Motor neuron (in vitro differentiated cells): ENCODE data around the gene PDE4D. TPM values are rescaled to one million over a fixed set of nuclear protein-coding genes. Genes with fewer than 3 reads are reported as not detected.

Experiments
- ATAC-seq, 8 experiments: fragments of 200-7000 bp; cut with Tn5 transposase; replicated peaks in 6 of 8; 2 replicates each; pipeline ENCODE4 v1.8.0; 2021; ENCODE audit warnings: mild to moderate bottlenecking in 8 of 8, moderate library complexity in 8 of 8
- H3K27ac ChIP-seq, 2 donors: fragments of 250-450 bp; sonication (Bioruptor Pico); 2 replicates each; pipeline ENCODE4 v1.9.0; 2021; ENCODE audit warnings: antibody characterized with exemption in 2 of 2, mild to moderate bottlenecking in 2 of 2, moderate library complexity in 1 of 2
- H3K4me1 ChIP-seq, 2 donors: fragments of 250-450 bp; sonication (Bioruptor Pico); replicated peaks in 1 of 2; 2 replicates each; pipeline ENCODE4 v1.6.1; 2021; ENCODE audit warnings: antibody characterized with exemption in 2 of 2, mild to moderate bottlenecking in 2 of 2, moderate library complexity in 1 of 2
- H3K4me3 ChIP-seq, 5 donors: fragments of 250-450 bp; sonication (Bioruptor Pico); 2 replicates each; pipeline ENCODE4 v1.9.0; 2021; ENCODE audit warnings: antibody characterized with exemption in 5 of 5, mild to moderate bottlenecking in 5 of 5, moderate library complexity in 4 of 5
- WGBS, 10 experiments: fragments of 450-650 bp; shearing (Covaris generic); methylation state at CpG; one replicate each; pipeline ENCODE4 v1.0.0; 2022; 5-methylcytosine and 5-hydroxymethylcytosine counted together
- in situ Hi-C, 9 experiments: fragments of 400-800 bp; cut with MboI; loops; one replicate each; pipeline ENCODE4 v1.15.0; 2021; ENCODE audit warnings: low sequenced_read_pairs in 9 of 9, low pct_unique_long_range_greater_than_20kb in 2 of 9; ENCODE audit not compliant: unreplicated experiment in 9 of 9
- total RNA-seq, 8 experiments: library from RNA; unstranded; fragments of 300-600 nt; gene quantifications; 2 replicates each; pipeline versions ENCODE4 v1.2.3 to v1.2.4, GENCODE V29; 2022

PDE4D gene
- total RNA-seq, 8 experiments from 2014 or later, result 10.1 to 57.2 (median 23.7) TPM

DNA sequence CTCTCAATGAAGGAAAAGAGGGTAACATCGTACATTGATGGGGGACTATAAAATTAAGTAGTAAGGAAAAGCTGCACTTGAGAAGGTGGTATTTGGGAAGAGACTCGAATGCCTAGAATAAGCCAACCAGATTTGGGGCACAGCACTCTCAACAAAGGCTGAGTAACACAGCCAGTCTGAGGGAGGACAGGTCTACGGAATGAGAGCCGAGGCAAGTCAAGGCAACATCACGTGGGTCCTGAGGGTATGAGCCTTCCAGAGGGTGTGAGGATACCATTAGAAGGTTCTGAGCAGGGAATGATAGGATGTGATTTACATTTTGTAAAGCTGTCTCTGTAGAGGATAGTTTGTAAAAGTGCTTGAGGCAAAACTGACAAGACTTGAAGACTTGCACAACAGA lies 876.6 kb downstream of the PDE4D start:
- WGBS, 10 experiments, result 65 to 100% (median 91%) methylated on average over 1 to 5 of the region's 5 CpGs
- Histone ChIP-seq H3K27ac (no peak overlapping the region), H3K4me3 (no peak overlapping the region), H3K4me1 (no peaks in the 10 kb centered on the region)
- in situ Hi-C loops, result loop anchor here in 2 of 9 experiments (25.0 kb wide), 2 partner anchors 105 to 130 kb away; no protein-coding TSS in a partner anchor
- ATAC-seq, result peak in 1 of 8 experiments; percentile 21

GRCh38 chr5:59008816-59009473 lies 884.6 kb downstream of the PDE4D start:
- Histone ChIP-seq H3K4me3 (no peak overlapping the region), H3K27ac (no peak overlapping the region), H3K4me1 (no peaks in the 10 kb centered on the region)
- in situ Hi-C loops, result loop anchor here in 4 of 9 experiments (10.0 to 25.0 kb wide), 4 partner anchors 97 to 124 kb away; no protein-coding TSS in a partner anchor
- no peak for ATAC-seq

DNA sequence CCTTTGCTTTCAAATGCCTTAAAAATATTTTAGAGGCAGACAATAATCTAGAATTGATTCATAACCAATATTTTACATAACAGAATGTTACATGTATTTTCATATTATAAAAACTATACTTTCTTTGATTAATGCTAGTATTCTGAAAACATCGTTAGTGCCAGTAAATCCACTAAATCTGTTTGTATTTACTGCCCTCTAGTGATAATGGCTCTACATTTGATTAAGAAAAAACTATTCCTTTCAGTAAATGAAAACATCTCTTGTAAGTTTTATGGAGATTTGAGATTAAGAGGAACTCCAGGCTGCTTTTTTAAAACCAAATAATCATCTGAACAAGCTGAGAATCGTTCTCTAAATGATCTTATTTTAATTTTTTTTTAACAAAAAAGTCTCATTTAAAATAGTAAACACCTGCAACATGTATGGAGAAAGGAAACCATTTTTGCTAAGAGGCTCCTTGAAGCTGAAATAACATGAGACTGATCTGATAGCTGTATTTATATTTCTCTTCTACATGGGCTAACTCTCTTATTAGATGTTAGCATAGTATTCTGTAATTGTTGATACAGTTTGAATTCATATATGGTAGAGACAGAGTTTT lies 886.0 kb downstream of the PDE4D start:
- Histone ChIP-seq H3K4me1 (peaks cover 0 to 8% of the 10 kb centered on the region in 2 donors), H3K4me3 (no peak overlapping the region), H3K27ac (no peak overlapping the region)
- in situ Hi-C loops, result loop anchor here in 4 of 9 experiments (10.0 to 25.0 kb wide), 4 partner anchors 95 to 123 kb away; no protein-coding TSS in a partner anchor
- 0 to 9% (median 0%) methylated on average over 1 to 2 of the region's 2 CpGs for WGBS, 10 experiments
- peak in 1 of 8 experiments; percentile 41 for ATAC-seq

GRCh38 chr5:59005934-59006701 lies 887.4 kb downstream of the PDE4D start:
- Histone ChIP-seq H3K4me3 (no peak overlapping the region), H3K27ac (no peak overlapping the region), H3K4me1 (peaks cover 0 to 8% of the 10 kb centered on the region in 2 donors)
- peak in 1 of 8 experiments; percentile 14 for ATAC-seq
- 91 to 100% (median 98%) methylated on average over 1 to 7 of the region's 7 CpGs; no CpG with 5 or more reads in 2 of the 10 experiments for WGBS, 10 experiments
- in situ Hi-C loops, result loop anchor here in 4 of 9 experiments (10.0 to 25.0 kb wide), 4 partner anchors 94 to 121 kb away; no protein-coding TSS in a partner anchor

DNA sequence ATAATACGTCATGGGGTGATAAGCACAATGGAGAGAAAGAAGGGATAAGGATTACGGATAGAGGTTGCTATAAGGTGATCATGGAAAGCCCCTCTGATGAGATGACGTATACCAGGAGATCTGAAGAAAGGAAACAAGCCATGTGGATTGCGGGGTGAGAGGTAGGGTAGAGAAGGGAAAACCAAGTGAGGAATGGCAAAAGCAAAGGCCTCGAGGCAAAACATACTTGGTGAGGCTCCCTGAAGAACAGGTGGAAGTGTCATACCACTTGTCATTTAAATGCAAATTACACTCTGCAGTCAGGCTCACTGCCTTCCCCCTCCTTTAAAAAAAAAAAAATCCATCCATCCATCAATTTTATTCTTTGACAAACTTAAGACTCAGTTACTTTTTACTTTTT lies 889.9 kb downstream of the PDE4D start:
- H3K4me1 ChIP-seq, result peaks cover 0 to 11% of the 10 kb centered on the region in 2 donors
- no peak overlapping the region for H3K27ac ChIP-seq
- H3K4me3 ChIP-seq, result no peak overlapping the region
- in situ Hi-C loops, result loop anchor here in 4 of 9 experiments (10.0 to 25.0 kb wide), 4 partner anchors 91 to 119 kb away; no protein-coding TSS in a partner anchor
- ATAC-seq, result no peak
- 55 to 84% (median 75%) methylated on average over 2 to 5 of the region's 5 CpGs; no CpG with 5 or more reads in 2 of the 10 experiments for WGBS, 10 experiments

- Histone ChIP-seq H3K4me3 (no peak overlapping the region), H3K27ac (no peak overlapping the region), H3K4me1 (peaks cover 0 to 11% of the 10 kb centered on the region in 2 donors)
- WGBS, 10 experiments, result 48 to 92% (median 74%) methylated on average over 1 to 4 of the region's 4 CpGs; no CpG with 5 or more reads in 1 of the 10 experiments
- no peak for ATAC-seq
- in situ Hi-C loops, result loop anchor here in 4 of 9 experiments (10.0 to 25.0 kb wide), 4 partner anchors 91 to 118 kb away; no protein-coding TSS in a partner anchor
Measured at GRCh38 chr5:59003124-59003523, 890.4 kb downstream of the PDE4D start.

- Histone ChIP-seq H3K4me1 (peaks cover 0 to 11% of the 10 kb centered on the region in 2 donors), H3K27ac (no peak overlapping the region), H3K4me3 (no peak overlapping the region)
- no peak for ATAC-seq
- in situ Hi-C loops, result loop anchor here in 4 of 9 experiments (10.0 to 25.0 kb wide), 4 partner anchors 90 to 117 kb away; no protein-coding TSS in a partner anchor
- WGBS, 10 experiments, result 50 to 100% (median 100%) methylated on average over 1 of the region's 1 CpG; no CpG with 5 or more reads in 2 of the 10 experiments
Measured at GRCh38 chr5:59002162-59002825, 891.2 kb downstream of the PDE4D start.

- Histone ChIP-seq H3K4me1 (peaks cover 0 to 11% of the 10 kb centered on the region in 2 donors), H3K4me3 (no peak overlapping the region), H3K27ac (no peak overlapping the region)
- ATAC-seq, result no peak
- 64 to 100% (median 96%) methylated on average over 1 to 6 of the region's 6 CpGs; no CpG with 5 or more reads in 1 of the 10 experiments for WGBS, 10 experiments
- in situ Hi-C loops, result loop anchor here in 4 of 9 experiments (10.0 to 25.0 kb wide), 4 partner anchors 89 to 117 kb away; no protein-coding TSS in a partner anchor
Measured at GRCh38 chr5:59001716-59002115, 891.8 kb downstream of the PDE4D start.

DNA sequence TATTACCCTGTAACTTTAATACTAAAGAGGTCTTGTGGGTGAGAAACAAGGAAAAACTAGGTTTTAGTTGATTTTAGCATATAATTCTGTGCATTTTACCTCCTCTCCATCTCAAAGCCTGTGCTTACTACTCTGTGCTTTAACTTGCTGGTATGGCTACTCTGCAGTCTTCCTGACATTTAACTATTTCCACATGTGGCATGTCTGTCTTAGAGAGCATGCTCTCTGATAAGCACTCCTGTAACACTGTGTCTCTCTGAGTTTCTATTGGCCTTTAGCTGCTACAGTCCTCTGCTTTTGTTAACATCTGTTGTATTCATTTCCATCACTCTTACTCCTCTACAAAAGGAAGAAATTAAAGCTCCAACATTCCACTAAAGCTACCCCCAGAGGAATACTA lies 892.4 kb downstream of the PDE4D start:
- ATAC-seq, result peak in 1 of 8 experiments; percentile 28
- in situ Hi-C loops, result loop anchor here in 4 of 9 experiments (10.0 to 25.0 kb wide), 4 partner anchors 89 to 116 kb away; no protein-coding TSS in a partner anchor
- Histone ChIP-seq H3K27ac (no peak overlapping the region), H3K4me1 (peaks cover 0 to 11% of the 10 kb centered on the region in 2 donors), H3K4me3 (no peak overlapping the region)

- H3K27ac ChIP-seq, result peak overlapping the region in 1 of 2 donors; percentile 47
- in situ Hi-C loops, result loop anchor here in 4 of 9 experiments (10.0 to 25.0 kb wide), 4 partner anchors 88 to 115 kb away; no protein-coding TSS in a partner anchor
- ATAC-seq, result peak in 1 of 8 experiments; percentile 7
- H3K4me3 ChIP-seq, result peak overlapping the region in 3 of 5 donors; percentile 11 to 15 (median 15)
- peaks cover 0 to 11% of the 10 kb centered on the region in 2 donors for H3K4me1 ChIP-seq
- 17 to 100% (median 62%) methylated on average over 1 to 3 of the region's 3 CpGs for WGBS, 10 experiments
Measured at GRCh38 chr5:59000211-59000610, 893.3 kb downstream of the PDE4D start.

DNA sequence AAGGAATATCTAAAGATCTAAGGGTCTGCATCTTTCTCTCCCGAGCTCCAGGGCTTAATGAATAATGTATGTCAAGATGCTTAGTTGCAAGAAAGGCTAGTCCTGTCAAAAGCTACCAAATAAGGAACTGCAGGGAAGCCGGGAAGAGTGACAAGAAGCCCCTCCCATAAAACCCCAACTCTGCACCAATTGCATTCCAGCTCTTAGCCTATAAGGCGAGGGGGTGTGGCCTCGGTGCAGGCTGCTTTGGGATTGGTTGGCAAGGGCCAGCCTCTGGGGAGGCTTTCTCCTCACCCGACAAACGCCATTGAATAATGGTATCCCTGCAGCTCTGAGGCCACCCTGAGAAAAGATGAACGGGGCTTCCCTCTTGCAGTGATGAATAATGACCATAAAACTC lies 893.7 kb downstream of the PDE4D start:
- peak overlapping the region in 4 of 5 donors; percentile 11 to 26 (median 22) for H3K4me3 ChIP-seq
- H3K27ac ChIP-seq, result peak overlapping the region in 1 of 2 donors; percentile 47
- WGBS, 10 experiments, result 49 to 83% (median 63%) methylated on average over 4 to 7 of the region's 7 CpGs; no CpG with 5 or more reads in 3 of the 10 experiments
- peaks cover 0 to 11% of the 10 kb centered on the region in 2 donors for H3K4me1 ChIP-seq
- peak in 6 of 8 experiments; percentile 83 to 99 (median 97) for ATAC-seq
- in situ Hi-C loops, result loop anchor here in 4 of 9 experiments (10.0 to 25.0 kb wide), 4 partner anchors 88 to 115 kb away; no protein-coding TSS in a partner anchor

- no peak for ATAC-seq
- 68 to 100% (median 74%) methylated on average over 1 to 2 of the region's 2 CpGs for WGBS, 10 experiments
- in situ Hi-C loops, result no loop called here
- Histone ChIP-seq H3K4me3 (peak overlapping the region in 4 of 5 donors; percentile 9 to 26 (median 19)), H3K27ac (no peak overlapping the region), H3K4me1 (peaks cover 0 to 10% of the 10 kb centered on the region in 2 donors)
Measured at GRCh38 chr5:58998544-58998943, 895.0 kb downstream of the PDE4D start.
